Posterior vena cava (tissue), 2 donors: ENCODE measurements around the gene PAIP1. TPM values are rescaled to one million over a fixed set of nuclear protein-coding genes. Genes with fewer than 3 reads are reported as not detected.
"Not testable (repeated sequence)": the region's sequence is repeated elsewhere in the genome, so short reads cannot be mapped to it uniquely, and the experiment has no call there.

Experiments
- DNase-seq: peaks from one replicate; pipeline ENCODE4 v3.0.0-alpha.2; 2020; ENCODE audit warnings: low spot score
- intact Hi-C, 2 donors: fragments of 100-400 bp; cut with DNase I; formaldehyde crosslinking; loops; one replicate each; pipeline versions ENCODE4 v1.14.1 to v1.14.2; 2022 to 2023
- total RNA-seq, 2 donors: library from RNA; stranded (reverse); fragmentation: NEBNext Ultra II Directional; extraction: Animal tissue kit (Norgen Biotek cat#: 25700); gene quantifications; one replicate each; pipeline ENCODE4 v1.2.1, GENCODE V29; 2021
- donor health status: DM: yes; HTN: yes; CAD: no.
- donor health status: DM: yes; HTN: yes; CAD: no.

The PAIP1 gene
- total RNA-seq, 2 donors from 2014 or later, result 65.4 to 81.6 TPM

DNA sequence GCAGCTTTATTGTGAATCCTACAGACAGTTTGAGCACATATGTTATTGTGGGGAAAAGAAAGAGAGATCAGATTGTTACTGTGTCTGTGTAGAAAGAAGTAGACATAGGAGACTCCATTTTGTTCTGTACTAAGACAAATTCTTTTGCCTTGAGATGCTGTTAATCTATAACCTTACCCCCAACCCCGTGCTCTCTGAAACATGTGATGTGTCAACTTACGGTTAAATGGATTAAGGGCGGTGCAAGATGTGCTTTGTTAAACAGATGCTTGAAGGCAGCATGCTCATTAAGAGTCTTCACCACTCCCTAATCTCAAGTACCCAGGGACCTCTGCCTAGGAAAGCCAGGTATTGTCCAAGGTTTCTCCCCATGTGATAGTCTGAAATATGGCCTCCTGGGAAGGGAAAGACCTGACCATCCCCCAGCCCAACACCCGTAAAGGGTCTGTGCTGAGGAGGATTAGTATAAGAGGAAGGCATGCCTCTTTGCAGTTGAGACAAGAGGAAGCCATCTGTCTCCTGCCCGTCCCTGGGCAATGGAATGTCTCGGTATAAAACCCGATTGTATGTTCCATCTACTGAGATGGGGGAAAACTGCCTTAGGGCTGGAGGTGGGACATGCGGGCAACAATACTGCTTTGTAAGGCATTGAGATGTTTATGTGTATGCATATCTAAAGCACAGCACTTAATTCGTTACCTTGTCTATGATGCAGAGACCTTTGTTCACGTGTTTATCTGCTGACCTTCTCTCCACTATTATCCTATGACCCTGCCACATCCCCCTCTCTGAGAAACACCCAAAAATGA lies 23.7 kb upstream of the PAIP1 start:
- DNase-seq, intact Hi-C loops: not testable (repeated sequence)

DNA sequence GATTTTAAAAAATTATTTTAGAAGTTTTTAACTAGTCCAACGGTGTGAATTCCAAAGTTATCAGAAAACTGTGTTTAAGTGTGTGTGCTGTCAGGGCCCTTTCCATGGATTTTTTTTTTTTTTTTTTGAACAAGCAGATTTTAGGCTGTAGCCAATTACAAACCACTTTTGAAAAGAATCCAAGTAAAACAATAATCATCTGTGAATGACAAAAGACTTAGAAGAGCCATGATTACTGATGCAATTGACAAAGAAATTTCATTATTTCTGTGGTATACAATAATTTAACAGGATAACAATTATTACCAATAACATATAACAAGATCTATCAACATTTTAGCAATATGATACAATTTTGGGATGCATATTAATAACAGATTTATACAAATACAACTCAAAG lies 16.2 kb upstream of the PAIP1 start:
- no peak for DNase-seq
- intact Hi-C loops, result no loop called here

- intact Hi-C loops, result no loop called here
- no peak for DNase-seq
Observed at GRCh38 chr5:43572357-43572756, 15.5 kb upstream of the PAIP1 start.

GRCh38 chr5:43571237-43571636 lies 14.4 kb upstream of the PAIP1 start:
- intact Hi-C loops, result no loop called here
- no peak for DNase-seq

DNA sequence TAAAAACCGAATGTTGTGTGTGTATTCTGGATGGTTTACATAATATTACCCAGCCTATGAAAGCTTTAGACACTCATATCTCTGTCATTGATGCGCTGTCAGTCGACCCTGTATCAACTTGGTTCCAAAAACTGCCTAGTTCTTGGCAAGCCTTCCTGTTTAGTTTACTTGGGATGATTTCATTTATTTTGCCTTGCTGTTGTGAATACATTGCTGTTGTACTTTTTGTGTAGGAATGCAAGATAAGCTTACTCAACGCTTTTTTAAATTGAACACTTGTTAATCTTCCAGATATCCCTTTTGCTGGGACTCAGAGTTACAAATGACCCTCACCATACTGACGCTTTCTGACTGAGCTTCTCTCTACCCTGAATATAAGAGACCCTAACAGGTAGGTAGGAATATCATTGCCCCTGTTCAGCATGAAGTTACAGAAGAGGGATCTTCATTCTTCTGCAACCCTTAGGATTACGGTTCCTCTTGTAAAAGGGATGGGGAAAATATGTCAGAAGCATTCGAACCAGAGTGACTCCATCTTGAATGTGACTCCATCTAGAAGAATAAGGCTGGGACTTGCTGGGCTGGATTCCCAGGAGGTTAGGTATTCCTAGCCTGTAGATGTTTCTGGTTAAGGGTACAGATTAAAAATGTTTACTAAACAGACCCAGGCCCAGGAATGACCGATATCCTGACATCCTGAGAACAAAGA lies 13.7 kb upstream of the PAIP1 start:
- intact Hi-C loops, result no loop called here
- no peak for DNase-seq

DNA sequence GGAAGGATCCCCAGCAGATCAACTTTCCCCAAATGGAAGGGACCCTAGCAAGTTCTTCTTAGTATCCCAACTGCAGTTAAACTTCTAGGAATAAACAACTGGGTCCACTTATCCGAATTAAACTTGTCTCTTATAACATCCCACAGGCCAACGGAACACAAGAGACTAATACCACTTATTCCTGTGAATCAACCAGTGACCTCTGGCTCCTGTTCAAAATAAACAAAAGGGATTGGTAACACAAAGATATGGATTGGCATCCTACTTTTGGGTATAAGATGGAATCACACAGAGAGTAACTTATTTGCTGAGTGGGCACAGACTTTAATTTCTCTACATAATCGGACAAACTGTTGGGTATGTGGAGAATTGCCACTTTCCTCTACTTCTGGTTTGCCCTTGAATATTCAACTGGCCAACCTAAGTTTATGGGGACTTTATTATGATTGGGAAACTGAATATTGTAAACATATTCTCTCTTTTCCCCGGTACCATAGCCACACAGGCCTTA lies 12.4 kb upstream of the PAIP1 start:
- DNase-seq, result no peak
- intact Hi-C loops, result loop anchor here in 1 of 2 donors (10.0 kb wide), 1 partner anchor 1696 kb away; no protein-coding TSS in a partner anchor

GRCh38 chr5:43567967-43568366 lies 11.1 kb upstream of the PAIP1 start:
- intact Hi-C loops, result loop anchor here in 1 of 2 donors (10.0 kb wide), 1 partner anchor 1697 kb away; no protein-coding TSS in a partner anchor

DNA sequence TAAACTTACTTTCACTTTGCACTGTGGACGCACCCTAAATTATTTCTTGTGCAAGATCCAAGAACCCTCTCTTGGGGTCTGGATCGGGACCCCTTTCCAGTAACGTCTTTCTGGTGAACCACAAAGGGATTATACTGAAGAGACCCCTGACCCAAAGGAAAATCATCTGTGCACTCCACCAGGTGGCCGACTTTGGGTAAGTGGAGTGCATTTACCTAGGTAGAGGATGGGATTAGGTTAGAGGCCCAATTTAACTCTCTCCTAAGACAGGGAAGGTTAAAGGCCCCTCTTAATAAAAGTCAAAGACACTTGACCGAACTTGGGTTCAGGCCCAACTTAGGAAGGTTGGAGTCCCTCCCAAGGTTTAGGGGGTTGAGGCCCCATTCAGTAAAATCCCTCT lies 8.2 kb upstream of the PAIP1 start:
- no peak for DNase-seq
- intact Hi-C loops, result loop anchor here in 1 of 2 donors (10.0 kb wide), 1 partner anchor 1700 kb away; no protein-coding TSS in a partner anchor

More at GRCh38 chr5:43567967-43568366, 11.1 kb upstream of the PAIP1 start:
- DNase-seq, result no peak

- intact Hi-C loops, result loop anchor here (5.0 to 10.0 kb wide), 2 partner anchors 38 to 1700 kb away; partner anchors contain the start of gene NNT (in 1 of the 2)
- no peak for DNase-seq
Observed at GRCh38 chr5:43564289-43564850, 7.5 kb upstream of the PAIP1 start.

GRCh38 chr5:43563321-43563720 lies 6.4 kb upstream of the PAIP1 start:
- DNase-seq, result no peak
- intact Hi-C loops, result loop anchor here (5.0 to 10.0 kb wide), 2 partner anchors 39 to 1701 kb away; partner anchors contain the start of gene NNT (in 1 of the 2)

GRCh38 chr5:43561356-43561755 lies 4.5 kb upstream of the PAIP1 start:
- intact Hi-C loops, result loop anchor here (5.0 to 10.0 kb wide), 2 partner anchors 41 to 1703 kb away; partner anchors contain the start of gene NNT (in 1 of the 2)
- no peak for DNase-seq

- DNase-seq, result no peak
- intact Hi-C loops, result loop anchor here (5.0 to 10.0 kb wide), 2 partner anchors 42 to 1705 kb away; partner anchors contain the start of gene NNT (in 1 of the 2)
Observed at GRCh38 chr5:43560128-43560527, 3.3 kb upstream of the PAIP1 start.

GRCh38 chr5:43556607-43556856 lies 345 bp downstream of the PAIP1 start:
- intact Hi-C loops, DNase-seq: not testable (repeated sequence)

DNA sequence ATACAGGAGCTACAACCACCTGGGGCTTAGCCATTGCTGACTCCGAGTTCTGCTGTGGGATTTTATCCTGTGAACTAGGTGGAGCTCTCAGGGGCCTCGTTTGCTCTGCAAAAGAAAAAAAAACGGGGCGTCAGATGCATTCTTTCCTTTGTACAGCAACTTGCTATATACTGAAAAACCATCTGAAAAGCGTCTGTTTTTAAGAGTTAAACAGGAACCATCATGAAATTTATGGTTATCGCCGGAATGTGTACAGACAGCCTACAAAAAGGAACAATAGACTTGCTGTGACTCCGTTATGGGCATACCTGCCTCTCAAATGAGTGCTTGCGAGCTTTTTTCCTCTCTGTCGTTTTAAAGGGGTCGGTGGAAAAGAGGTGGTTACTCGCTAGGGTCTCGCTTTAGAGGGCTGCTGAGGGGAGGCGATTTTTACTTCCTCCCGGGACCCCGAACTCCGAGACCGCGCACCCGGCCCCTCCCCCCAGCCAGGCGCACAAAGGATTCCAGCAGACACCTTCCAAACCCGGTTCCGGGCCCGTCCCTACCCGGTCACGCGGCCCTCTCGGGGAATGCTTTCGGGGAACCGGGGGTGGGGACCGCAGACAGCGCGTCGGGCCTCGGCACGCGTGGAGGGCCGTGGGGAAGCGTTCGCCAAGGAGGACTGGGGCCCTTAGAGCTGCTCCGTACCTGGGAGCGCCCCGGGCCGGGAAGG lies 826 bp downstream of the PAIP1 start:
- intact Hi-C loops, result no loop called here
- peak; percentile 86 for DNase-seq

- intact Hi-C loops, result no loop called here
Observed at GRCh38 chr5:43554497-43554896, 2.4 kb downstream of the PAIP1 start.

DNA sequence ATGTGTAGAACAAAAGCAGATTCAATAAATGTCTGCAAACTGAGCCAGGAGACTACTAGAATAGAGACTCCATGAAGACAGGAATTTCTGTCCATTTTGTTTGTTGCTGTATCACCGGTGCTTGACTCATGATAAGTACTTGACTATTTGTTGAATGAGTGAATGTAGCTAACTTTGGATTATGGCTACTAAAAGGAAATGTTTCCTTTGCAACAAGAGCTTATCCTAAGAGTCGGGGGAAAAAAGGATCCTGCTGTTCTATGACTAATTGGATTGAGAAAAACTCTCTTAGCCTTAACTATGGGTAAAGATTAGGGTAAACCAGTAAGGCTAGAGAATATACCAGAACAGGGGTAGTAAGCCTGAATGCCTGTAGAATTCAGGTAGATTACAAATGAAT lies 3.5 kb downstream of the PAIP1 start:
- intact Hi-C loops, result no loop called here

More at GRCh38 chr5:43554497-43554896, 2.4 kb downstream of the PAIP1 start:
- no peak for DNase-seq

GRCh38 chr5:43551731-43552130 lies 5.1 kb downstream of the PAIP1 start:
- intact Hi-C loops, result no loop called here
- DNase-seq, result no peak

More for the DNA sequence above, 3.5 kb downstream of the PAIP1 start:
- DNase-seq, result no peak

- intact Hi-C loops, DNase-seq: not testable (repeated sequence)
Observed at GRCh38 chr5:43549272-43549671, 7.6 kb downstream of the PAIP1 start.

DNA sequence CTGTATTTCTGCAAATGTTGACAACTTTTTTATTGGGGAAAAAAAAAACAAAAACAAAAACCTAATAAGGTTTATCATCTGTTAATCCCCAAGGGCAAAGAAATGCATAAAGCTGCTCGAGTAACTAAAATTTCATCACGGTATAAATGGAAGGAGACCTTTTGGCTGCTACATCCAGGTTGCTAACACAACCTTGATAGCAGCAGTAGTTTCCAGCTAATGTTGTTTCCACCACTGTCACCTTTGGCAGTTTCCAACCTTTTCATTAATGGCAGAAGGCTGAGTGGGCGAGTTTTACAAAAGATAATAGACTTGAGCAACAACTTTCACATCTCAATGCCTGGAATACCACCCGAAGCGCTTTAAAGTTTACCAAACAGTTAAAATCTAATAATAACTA lies 8.5 kb downstream of the PAIP1 start:
- DNase-seq, result no peak
- intact Hi-C loops, result no loop called here
